BJ (cell line): Measurements from ENCODE around the gene TMOD2. TPM values are rescaled to one million over a fixed set of nuclear protein-coding genes. Genes with fewer than 3 reads are reported as not detected.
"Not testable (repeated sequence)": the region's sequence is repeated elsewhere in the genome, so short reads cannot be mapped to it uniquely, and the experiment has no call there.

Source experiments
- CTCF ChIA-PET: fragments of 350-600 bp; formaldehyde crosslinking; extraction: SDS; loops from one replicate; lab custom pipeline; 2021; ENCODE audit warnings: antibody characterized with exemption, inconsistent platforms; lab: Yijun Ruan, JAX
- POLR2A ChIA-PET: fragments of 300-600 bp; sonication (Branson Sonifier 250); formaldehyde crosslinking; extraction: SDS; loops from one replicate; lab custom pipeline; 2021; ENCODE audit warnings: antibody characterized with exemption; lab: Charles Lee
- DNase-seq: peaks from one replicate; pipeline ENCODE4 v3.0.0-alpha.2; 2011; ENCODE audit warnings: low read depth
- H3K27me3 ChIP-seq: 2 replicates; pipeline ENCODE4 v1.6.0; 2011; ENCODE audit warnings: low read length; ENCODE audit not compliant: control insufficient read depth, insufficient read depth
- H3K36me3 ChIP-seq: 2 replicates; pipeline ENCODE4 v1.5.1; 2011; ENCODE audit warnings: low read length; ENCODE audit not compliant: control insufficient read depth, insufficient read depth
- H3K4me3 ChIP-seq: 2 replicates; pipeline ENCODE4 v1.5.1; 2011; ENCODE audit warnings: low read depth, mild to moderate bottlenecking, control low read depth, low read length
- CTCF ChIP-seq: IDR thresholded peaks from 2 replicates; pipeline ENCODE4 v1.5.1; 2011; ENCODE audit warnings: low read depth, mild to moderate bottlenecking, control low read depth, inconsistent platforms, low read length, moderate library complexity; ENCODE audit not compliant: insufficient read depth
- polyA plus RNA-seq: library from polyadenylated mRNA; depleted of rRNA; stranded (reverse); fragments of >200 nt; gene quantifications from 2 replicates; pipeline ENCODE4 v1.2.3, GENCODE V29; 2011

The TMOD2 gene
- polyA plus RNA-seq, 1 experiment, result 1.1 TPM

- ChIA-PET CTCF (interaction anchor here (3.5 kb wide), 1 partner anchor 134 kb away, joined by 9 read pairs; no protein-coding TSS in a partner anchor), POLR2A (no interaction called here)
- Histone ChIP-seq H3K36me3 (no peaks in the 10 kb centered on the region), H3K4me3 (no peak overlapping the region), H3K27me3 (no peaks in the 10 kb centered on the region)
- no peak for DNase-seq
- TF ChIP-seq CTCF, result no peak
These were observed 32.6 kb downstream of the TMOD2 start for GRCh38 chr15:51783967-51784366.

- H3K27me3 ChIP-seq, H3K4me3 ChIP-seq, H3K36me3 ChIP-seq, DNase-seq, POLR2A ChIA-PET: not testable (repeated sequence)
- CTCF ChIA-PET, result interaction anchor here (3.5 kb wide), 1 partner anchor 11 kb away, joined by 19 read pairs; no protein-coding TSS in a partner anchor
These were observed 35.7 kb downstream of the TMOD2 start for GRCh38 chr15:51787130-51787529.

- H3K4me3 ChIP-seq, H3K27me3 ChIP-seq, CTCF ChIA-PET, POLR2A ChIA-PET, DNase-seq, H3K36me3 ChIP-seq: not testable (repeated sequence)
These were observed 41.1 kb downstream of the TMOD2 start for GRCh38 chr15:51792474-51792873.

GRCh38 chr15:51793521-51794305, 42.3 kb downstream of the TMOD2 start:
- Histone ChIP-seq H3K36me3 (no peaks in the 10 kb centered on the region), H3K4me3 (no peak overlapping the region), H3K27me3 (no peaks in the 10 kb centered on the region)
- TF ChIP-seq CTCF, result no peak
- CTCF ChIA-PET, result interaction anchor here (1.9 kb wide), 1 partner anchor 17 kb away, joined by 10 read pairs; no protein-coding TSS in a partner anchor
- no peak for DNase-seq
- POLR2A ChIA-PET, result no interaction called here

GRCh38 chr15:51796847-51797401, 45.5 kb downstream of the TMOD2 start:
- H3K27me3 ChIP-seq, result no peaks in the 10 kb centered on the region
- no peak overlapping the region for H3K4me3 ChIP-seq
- no peak for TF ChIP-seq CTCF
- ChIA-PET CTCF (interaction anchor here (1.0 kb wide), 1 partner anchor 101 kb away, joined by 3 read pairs; no protein-coding TSS in a partner anchor), POLR2A (no interaction called here)
- H3K36me3 ChIP-seq, result no peaks in the 10 kb centered on the region
- no peak for DNase-seq

- H3K27me3 ChIP-seq, result no peaks in the 10 kb centered on the region
- no peak for DNase-seq
- CTCF ChIA-PET, result interaction anchor here (0.6 kb wide), 1 partner anchor 148 kb away, joined by 3 read pairs; no protein-coding TSS in a partner anchor
- POLR2A ChIA-PET, result no interaction called here
- no peak overlapping the region for H3K4me3 ChIP-seq
- no peak for TF ChIP-seq CTCF
- H3K36me3 ChIP-seq, result no peaks in the 10 kb centered on the region
These were observed 46.9 kb downstream of the TMOD2 start for GRCh38 chr15:51798281-51798680.
